Stimulated activated CD4-positive, alpha-beta T cell treated with anti-CD3 and anti-CD28 coated beads, Interleukin-2, amount 100 ng/mL, for 4 hours (primary cell): ENCODE results near the gene PAQR6.

Experiments used
- DNase-seq: peaks from one replicate; pipeline ENCODE4 v3.0.0-alpha.2; 2020; ENCODE audit warnings: low read depth

The PAQR6 gene

GRCh38 chr1:156262461-156263287, 14.8 kb upstream of the PAQR6 start:
- no peak for DNase-seq

- no peak for DNase-seq
Observed at GRCh38 chr1:156260896-156261295, 13.0 kb upstream of the PAQR6 start.

- no peak for DNase-seq
Observed at GRCh38 chr1:156259805-156260204, 11.9 kb upstream of the PAQR6 start.

- DNase-seq = no peak
Observed at GRCh38 chr1:156258859-156259258, 11.0 kb upstream of the PAQR6 start.

- no peak for DNase-seq
Observed at GRCh38 chr1:156257711-156258110, 9.9 kb upstream of the PAQR6 start.

GRCh38 chr1:156253634-156254033, 5.8 kb upstream of the PAQR6 start:
- DNase-seq = no peak

GRCh38 chr1:156251527-156251926, 3.7 kb upstream of the PAQR6 start:
- no peak for DNase-seq

GRCh38 chr1:156249593-156249992, 1.7 kb upstream of the PAQR6 start:
- no peak for DNase-seq

GRCh38 chr1:156248323-156248683, 447 bp upstream of the PAQR6 start:
- DNase-seq = no peak

GRCh38 chr1:156246781-156247459, 936 bp downstream of the PAQR6 start:
- no peak for DNase-seq

- no peak for DNase-seq
Observed at GRCh38 chr1:156246241-156246780, 1.5 kb downstream of the PAQR6 start.

- DNase-seq = no peak
Observed at GRCh38 chr1:156245451-156246232, 2.2 kb downstream of the PAQR6 start.

GRCh38 chr1:156244712-156245111, 3.1 kb downstream of the PAQR6 start:
- no peak for DNase-seq

- no peak for DNase-seq
Observed at GRCh38 chr1:156244126-156244525, 3.7 kb downstream of the PAQR6 start.

- no peak for DNase-seq
Observed at GRCh38 chr1:156242738-156243137, 5.1 kb downstream of the PAQR6 start.

GRCh38 chr1:156241926-156242325, 5.9 kb downstream of the PAQR6 start, which contains the start of gene BGLAP:
Gene BGLAP (plus strand): TSS chr1:156242184. CDS start chr1:156242232, 48 bp downstream.
- no peak for DNase-seq

GRCh38 chr1:156241311-156241811, 6.5 kb downstream of the PAQR6 start:
- no peak for DNase-seq

GRCh38 chr1:156238248-156238647, 9.6 kb downstream of the PAQR6 start:
- DNase-seq = no peak

GRCh38 chr1:156236164-156236563, 11.7 kb downstream of the PAQR6 start:
- DNase-seq = no peak

GRCh38 chr1:156233426-156234127, 14.3 kb downstream of the PAQR6 start:
- DNase-seq = no peak

- DNase-seq = no peak
Observed at GRCh38 chr1:156232201-156232894, 15.5 kb downstream of the PAQR6 start.
